ENCODE results near the gene HLF.

The HLF gene

GRCh38 chr17:55258578-55259135, 6.1 kb upstream of the HLF start:
- no peak for DNase-seq

- peak; percentile 20 for DNase-seq
Observed at GRCh38 chr17:55259684-55260111, 5.1 kb upstream of the HLF start.

GRCh38 chr17:55261311-55261710, 3.4 kb upstream of the HLF start:
- DNase-seq = no peak

GRCh38 chr17:55263569-55264277, 1.0 kb upstream of the HLF start:
- no peak for DNase-seq

GRCh38 chr17:55264278-55264644, 499 bp upstream of the HLF start:
- DNase-seq = peak; percentile 37

DNA sequence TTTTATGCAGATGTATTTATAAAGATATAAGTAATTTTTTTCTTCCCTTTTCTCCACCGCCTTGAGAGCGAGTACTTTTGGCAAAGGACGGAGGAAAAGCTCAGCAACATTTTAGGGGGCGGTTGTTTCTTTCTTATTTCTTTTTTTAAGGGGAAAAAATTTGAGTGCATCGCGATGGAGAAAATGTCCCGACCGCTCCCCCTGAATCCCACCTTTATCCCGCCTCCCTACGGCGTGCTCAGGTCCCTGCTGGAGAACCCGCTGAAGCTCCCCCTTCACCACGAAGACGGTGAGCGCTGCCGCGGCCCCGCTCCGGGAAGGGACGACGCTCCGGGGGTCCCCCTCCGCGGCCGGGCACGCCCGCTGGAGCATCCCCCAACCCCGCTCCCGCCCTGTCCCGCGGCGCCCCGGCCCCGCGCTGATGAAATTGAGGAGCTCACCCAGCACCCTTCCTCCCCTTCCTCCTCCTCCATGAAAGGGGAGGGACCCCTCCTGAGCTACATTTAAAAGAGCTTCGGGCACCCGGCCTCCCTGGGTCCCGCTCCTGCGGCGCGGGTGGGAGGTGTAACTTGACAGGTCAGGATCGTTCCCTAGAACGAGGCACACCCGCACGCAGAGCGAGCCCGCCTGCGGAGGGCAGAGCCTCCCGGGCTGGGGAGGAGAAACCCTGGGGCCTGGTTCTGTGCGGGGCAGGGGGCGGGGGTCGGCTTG, 706 bp downstream of the HLF start:
- DNase-seq = no peak

DNA sequence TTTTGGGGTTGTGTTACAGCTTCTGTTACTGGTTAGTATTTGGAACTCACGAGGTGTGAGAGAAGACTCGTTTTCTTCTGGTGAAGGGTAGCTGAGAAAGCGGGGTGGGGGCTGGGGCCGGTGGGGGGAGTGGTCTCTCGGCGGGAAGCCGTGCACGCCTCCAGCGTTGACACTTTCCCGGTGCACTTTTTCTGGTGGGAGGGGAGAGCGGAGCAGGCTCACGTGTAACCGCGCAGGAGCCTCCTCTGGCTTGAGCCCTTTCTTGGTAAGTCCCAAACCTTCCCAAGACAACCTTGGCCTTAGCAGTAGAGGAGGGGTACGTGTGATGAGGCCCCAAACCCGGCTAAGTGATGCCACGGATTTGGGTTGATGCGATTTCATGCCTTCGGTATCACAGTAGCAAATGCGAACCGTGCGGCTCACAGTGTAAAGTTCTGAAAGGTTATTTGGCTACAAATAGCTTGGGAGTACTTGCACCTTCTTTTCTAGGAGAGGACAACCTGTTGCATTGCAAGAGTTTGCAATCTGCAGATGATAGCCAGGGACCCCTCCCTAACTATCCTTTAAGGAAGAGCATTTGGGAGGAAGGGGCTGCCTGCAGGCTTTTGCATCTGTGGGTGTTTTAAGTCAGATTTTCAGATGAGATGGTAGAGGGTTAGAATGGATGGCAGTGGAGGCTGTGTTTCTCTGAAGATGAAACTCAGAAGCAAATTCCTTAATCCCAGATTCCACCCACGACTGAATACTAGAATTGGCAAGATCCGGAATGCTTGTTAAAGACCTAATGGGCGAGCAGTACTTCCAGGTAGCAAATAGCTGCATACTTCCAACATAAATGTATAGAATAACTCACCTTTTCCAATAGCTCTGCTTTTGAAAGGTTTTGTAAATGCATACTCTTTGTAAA, 1.5 kb downstream of the HLF start:
- no peak for DNase-seq

- DNase-seq = no peak
Observed at GRCh38 chr17:55266958-55267688, 2.4 kb downstream of the HLF start.

DNA sequence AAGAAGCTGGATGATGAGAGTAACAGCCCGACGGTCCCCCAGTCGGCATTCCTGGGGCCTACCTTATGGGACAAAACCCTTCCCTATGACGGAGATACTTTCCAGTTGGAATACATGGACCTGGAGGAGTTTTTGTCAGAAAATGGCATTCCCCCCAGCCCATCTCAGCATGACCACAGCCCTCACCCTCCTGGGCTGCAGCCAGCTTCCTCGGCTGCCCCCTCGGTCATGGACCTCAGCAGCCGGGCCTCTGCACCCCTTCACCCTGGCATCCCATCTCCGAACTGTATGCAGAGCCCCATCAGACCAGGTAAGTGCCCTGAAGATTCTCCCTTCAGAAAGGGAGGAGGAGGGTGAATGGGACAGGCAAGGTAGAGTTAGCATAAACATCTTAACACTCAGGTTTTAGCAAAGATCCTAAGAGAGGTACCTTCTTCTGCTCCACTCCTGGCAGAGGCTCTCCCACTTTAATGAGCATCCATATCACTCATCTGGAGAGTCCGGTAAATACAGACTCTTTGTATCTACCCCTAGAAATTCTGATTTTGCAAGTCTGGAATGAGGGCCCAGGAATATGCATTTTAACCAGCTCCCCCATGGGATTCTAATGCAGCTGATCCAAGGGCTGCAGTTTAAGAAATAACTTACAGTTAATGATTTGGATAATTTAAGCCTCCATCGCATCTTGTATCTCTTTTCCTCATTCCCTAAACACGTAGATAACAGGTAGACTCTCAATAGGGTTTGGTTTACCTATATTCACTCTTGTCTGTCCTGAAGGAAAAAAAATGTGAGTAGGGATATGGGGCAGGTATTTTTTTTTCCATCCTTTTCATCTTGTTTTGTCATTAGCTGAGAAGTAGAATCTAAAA, 3.3 kb downstream of the HLF start:
- no peak for DNase-seq

DNA sequence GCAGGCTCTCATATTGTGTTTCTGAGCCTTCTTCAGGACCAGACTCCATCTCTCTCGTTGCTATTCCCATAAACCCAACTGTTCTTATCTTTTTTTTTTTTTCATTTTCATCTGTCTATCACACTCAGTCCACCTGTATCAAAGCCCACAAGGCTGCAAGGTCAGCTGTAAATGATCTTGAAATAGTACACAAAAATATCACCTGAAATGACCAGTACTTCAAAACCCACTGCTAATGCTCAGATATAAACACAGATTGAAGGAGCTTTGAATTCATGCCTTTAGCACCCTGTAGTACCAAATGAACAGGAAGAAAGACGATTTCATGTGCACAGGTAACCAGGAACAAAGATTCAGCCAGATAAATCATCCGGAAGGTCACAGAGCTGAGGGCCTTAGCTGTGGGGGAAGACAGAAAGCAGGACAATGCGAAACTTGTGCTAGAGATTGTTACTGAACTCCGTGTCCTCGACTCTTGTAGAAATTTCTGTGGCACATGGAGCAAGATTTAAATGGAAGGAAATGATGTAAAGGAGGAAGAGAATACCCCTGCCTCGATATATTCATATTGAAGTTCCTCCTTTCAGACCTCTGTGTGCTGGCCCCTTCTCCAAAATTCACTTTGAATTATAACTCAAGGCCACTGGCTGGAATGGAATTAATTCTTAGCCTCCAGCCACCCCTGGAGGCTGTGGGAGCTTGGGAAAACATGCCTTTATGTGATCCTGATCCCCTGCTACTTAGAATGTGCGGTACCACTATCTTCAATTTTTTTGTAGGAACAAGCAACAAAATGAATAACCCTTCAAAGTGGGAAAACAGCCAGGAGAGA, 4.1 kb downstream of the HLF start:
- no peak for DNase-seq

DNA sequence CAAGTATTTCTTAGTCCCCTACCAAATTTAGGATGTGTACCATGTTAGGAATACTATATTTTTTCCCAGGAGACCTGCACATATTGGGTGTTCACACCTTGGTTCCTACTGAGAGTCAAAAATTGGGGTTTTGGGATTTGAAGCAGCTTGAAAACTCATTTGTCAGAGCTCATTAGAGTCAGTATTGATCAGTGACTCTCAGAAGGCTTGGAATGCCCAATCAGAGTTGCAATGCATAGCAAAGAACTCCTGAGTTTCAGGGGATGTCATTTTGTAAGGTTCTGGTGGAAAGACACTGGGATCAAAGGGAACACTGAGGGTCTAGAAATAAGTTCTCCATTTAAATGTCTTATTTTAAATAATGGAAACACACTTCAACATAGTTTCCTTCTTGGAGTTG, 5.1 kb downstream of the HLF start:
- DNase-seq = no peak

GRCh38 chr17:55271223-55271571, 6.4 kb downstream of the HLF start:
- DNase-seq = no peak

DNA sequence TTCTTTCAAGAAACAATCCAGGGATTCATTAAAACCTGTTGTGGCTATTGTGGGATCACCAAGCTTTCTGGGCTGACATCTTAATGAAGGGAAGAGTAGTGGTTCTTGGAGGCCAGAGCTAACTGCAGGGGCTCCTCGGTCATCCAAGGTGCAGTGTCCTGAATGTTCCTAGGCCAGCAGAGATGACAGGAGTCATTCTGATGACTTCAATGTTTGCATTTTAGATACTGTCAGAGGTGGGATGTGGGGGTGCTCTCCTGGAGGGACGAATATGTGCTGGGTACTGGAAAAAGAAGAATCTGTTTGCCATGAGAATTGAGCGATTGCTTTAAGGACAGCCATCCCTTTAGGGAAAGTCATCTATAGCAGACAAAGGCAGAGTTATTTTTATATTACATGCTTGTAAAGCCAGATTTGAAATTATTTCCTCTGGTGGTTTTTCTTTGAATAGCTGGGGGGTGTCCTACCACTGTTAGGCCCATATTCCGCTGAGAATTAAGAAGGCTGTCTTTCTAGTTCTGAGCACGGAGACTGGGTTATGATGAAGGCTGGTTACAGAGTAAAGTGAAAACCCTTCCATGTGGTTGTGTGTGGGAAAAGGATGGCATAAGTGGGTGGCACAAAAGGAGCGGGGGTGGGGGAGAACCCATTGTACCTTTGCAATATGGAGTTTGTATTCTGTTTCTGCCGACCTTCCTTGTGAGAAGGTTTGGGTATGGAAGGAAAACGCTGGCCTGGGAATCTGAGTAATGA, 7.4 kb downstream of the HLF start:
- no peak for DNase-seq

GRCh38 chr17:55272711-55273578, 8.2 kb downstream of the HLF start:
- no peak for DNase-seq

- DNase-seq = no peak
Observed at GRCh38 chr17:55273579-55274354, 9.0 kb downstream of the HLF start.

DNA sequence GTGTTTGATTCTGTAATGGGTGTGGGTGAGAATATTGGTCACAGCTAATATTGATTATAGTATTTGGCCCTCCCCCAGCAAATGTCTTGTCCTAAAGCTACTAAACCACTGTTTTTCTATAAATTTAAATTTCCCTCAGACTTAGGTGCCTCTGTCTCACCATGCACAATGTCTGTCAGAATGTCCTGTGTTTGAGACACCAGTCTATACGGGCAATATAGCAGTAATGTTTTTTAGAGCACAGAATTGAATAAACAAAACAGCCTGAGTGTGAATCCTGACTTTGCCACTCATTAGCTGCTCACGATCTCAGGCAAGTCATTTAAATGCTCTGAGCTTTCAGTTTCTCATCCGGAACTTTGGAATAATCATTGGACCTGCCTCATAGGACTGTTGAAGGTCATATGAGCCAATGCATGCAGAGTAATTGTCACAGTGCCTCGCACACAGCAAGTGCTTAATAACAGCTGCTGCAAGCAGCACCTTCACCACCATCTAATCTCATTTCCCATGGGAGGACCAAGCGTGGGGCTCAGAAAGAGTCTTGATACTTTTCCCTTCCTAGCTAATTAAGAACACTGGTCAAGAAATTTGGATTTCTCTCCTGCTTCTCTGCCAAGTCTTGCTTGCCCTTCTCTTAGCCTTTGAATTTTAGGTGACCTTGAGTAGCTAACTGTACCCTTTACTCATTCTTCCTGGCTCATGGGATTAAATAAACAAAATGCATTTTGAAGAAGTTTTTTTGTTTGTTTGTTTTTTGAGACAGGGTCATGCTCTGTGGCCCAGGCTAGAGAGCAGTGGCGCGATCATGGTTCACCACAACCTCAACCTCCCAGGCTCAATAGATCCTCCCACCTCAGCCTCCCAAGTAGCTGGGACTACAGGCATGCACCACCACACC, 9.8 kb downstream of the HLF start:
- no peak for DNase-seq

All from DMS79 treated with DMSO at 0.1 percent for 48 hours (cell line).